Spleen (tissue), 7 donors: ENCODE data around the gene FAM117B.

Experiments used
- CTCF ChIP-seq, 11 experiments: fragments of 200-600 bp in 7 of 11; fragments of 450-650 bp in 4 of 11; sonication (generic) in 4 of 11; IDR thresholded peaks in 8 of 11; conservative IDR thresholded peaks in 3 of 11; 1 replicate in 7 of 11; 2 replicates in 4 of 11; pipeline versions ENCODE4 v1.4.0 to v1.8.0; 2016 to 2021; ENCODE audit warnings: antibody characterized with exemption in 11 of 11, inconsistent platforms in 4 of 11, mild to moderate bottlenecking in 1 of 11
- POLR2A ChIP-seq, 3 donors: fragments of 450-650 bp; IDR thresholded peaks; one replicate each; pipeline ENCODE4 v1.5.1; 2017; ENCODE audit warnings: antibody characterized with exemption in 3 of 3, mild to moderate bottlenecking in 1 of 3
- POLR2AphosphoS5 ChIP-seq, 3 donors: sonication (generic); formaldehyde crosslinking; IDR thresholded peaks; one replicate each; pipeline ENCODE4 v1.5.1; 2017; ENCODE audit warnings: antibody characterized with exemption in 3 of 3
- donor health status: DM: no; HTN: no; CAD: no; lungs with moderate emphysema.
- donor health status: DM: no; HTN: no; CAD: no.
- donor health status: DM: no; HTN: no; CAD: no.

GRCh38 chr2:202609381-202610145 is 25.2 kb upstream of the FAM117B start:
- TF ChIP-seq CTCF (IDR thresholded peaks at IDR 0.05 in 8 of 11, conservative IDR thresholded peaks at IDR 0.05 in 3 of 11) (no peak), POLR2AphosphoS5 (IDR thresholded peaks at IDR 0.05) (no peak), POLR2A (IDR thresholded peaks at IDR 0.05) (no peak)
